GM13976 (cell line): ENCODE measurements around the gene PIK3CD.

Experiments used
- DNase-seq: peaks from one replicate; pipeline ENCODE4 v3.0.0; 2012; ENCODE audit warnings: low spot score
- CTCF ChIP-seq: IDR thresholded peaks from 2 replicates; pipeline ENCODE4 v1.5.1; 2012; ENCODE audit warnings: borderline replicate concordance, mild to moderate bottlenecking; ENCODE audit not compliant: insufficient read depth; ENCODE audit errors: extremely low read depth, missing control alignments, control extremely low read depth
- in situ Hi-C: fragments of 300-500 bp; cut with MboI; formaldehyde crosslinking; loops from one replicate; pipeline ENCODE4 v1.12.0; 2022; ENCODE audit warnings: low sequenced_read_pairs, mixed read lengths, inconsistent platforms; ENCODE audit not compliant: unreplicated experiment

The PIK3CD gene

GRCh38 chr1:9643351-9644256 is 7.9 kb upstream of the PIK3CD start:
- no peak for TF ChIP-seq CTCF
- in situ Hi-C loops: no loop called here
- no peak for DNase-seq

DNA sequence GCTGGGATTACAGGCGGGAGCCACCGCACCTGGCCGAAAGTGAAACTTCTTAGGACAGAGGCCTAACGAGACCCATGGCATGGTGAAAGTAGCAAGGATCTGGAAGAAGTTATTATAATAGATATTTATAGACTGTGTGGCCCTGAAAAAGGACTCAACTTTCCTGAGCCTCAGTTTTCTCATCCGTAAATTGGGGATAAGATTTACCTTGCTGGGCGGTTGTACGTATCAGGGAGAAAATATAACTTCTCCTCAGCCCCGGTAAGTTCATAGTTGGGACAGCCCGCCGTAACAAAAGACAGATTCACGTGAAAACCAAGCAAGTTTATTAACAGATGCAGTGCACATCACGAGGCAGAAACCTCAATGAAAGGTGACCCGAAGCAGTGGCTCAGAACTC is 5.5 kb upstream of the PIK3CD start:
- in situ Hi-C loops: no loop called here
- no peak for DNase-seq
- TF ChIP-seq CTCF: no peak

GRCh38 chr1:9648171-9648570 is 3.4 kb upstream of the PIK3CD start:
- no peak for DNase-seq
- TF ChIP-seq CTCF: no peak
- in situ Hi-C loops: no loop called here

- DNase-seq: no peak
- TF ChIP-seq CTCF: no peak
- in situ Hi-C loops: no loop called here
These were observed 1.8 kb upstream of the PIK3CD start for GRCh38 chr1:9649769-9650168.

- DNase-seq: no peak
- in situ Hi-C loops: no loop called here
- no peak for TF ChIP-seq CTCF
These were observed 339 bp upstream of the PIK3CD start for GRCh38 chr1:9651220-9651564.

GRCh38 chr1:9652379-9653209 is 1.1 kb downstream of the PIK3CD start:
- in situ Hi-C loops: no loop called here
- peak; percentile 74 for DNase-seq
- no peak for TF ChIP-seq CTCF
